ENCODE results near the gene TBATA.

TBATA gene

GRCh38 chr10:70759781-70760180 is 25.4 kb downstream of the TBATA start (continued):
- TF ChIP-seq, protein P1, sequence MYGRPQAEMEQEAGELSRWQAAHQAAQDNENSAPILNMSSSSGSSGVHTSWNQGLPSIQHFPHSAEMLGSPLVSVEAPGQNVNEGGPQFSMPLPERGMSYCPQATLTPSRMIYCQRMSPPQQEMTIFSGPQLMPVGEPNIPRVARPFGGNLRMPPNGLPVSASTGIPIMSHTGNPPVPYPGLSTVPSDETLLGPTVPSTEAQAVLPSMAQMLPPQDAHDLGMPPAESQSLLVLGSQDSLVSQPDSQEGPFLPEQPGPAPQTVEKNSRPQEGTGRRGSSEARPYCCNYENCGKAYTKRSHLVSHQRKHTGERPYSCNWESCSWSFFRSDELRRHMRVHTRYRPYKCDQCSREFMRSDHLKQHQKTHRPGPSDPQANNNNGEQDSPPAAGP (tag by site-specific recombination; IDR thresholded peaks at IDR 0.05), result no peak
- TF ChIP-seq SCRT2 (tag by site-specific recombination; IDR thresholded peaks at IDR 0.05) (no peak), ZFP41 (tag by site-specific recombination; IDR thresholded peaks at IDR 0.05; ENCODE audit: borderline replicate concordance) (no peak), ZNF544 (tag by site-specific recombination; IDR thresholded peaks at IDR 0.05) (no peak), ZNF10 (tag by site-specific recombination; IDR thresholded peaks at IDR 0.05) (no peak), ZNF214 (tag by site-specific recombination; IDR thresholded peaks at IDR 0.05; ENCODE audit: borderline replicate concordance) (no peak), ZNF280D (tag by site-specific recombination; IDR thresholded peaks at IDR 0.05) (no peak), ZEB2 (tag by site-specific recombination; IDR thresholded peaks at IDR 0.05) (no peak), ZNF394 (tag by site-specific recombination; IDR thresholded peaks at IDR 0.05; ENCODE audit: borderline replicate concordance) (no peak), TRIM28 (IDR thresholded peaks at IDR 0.05; ENCODE audit: borderline replicate concordance, low read length) (no peak), GLIS1 (tag by site-specific recombination; IDR thresholded peaks at IDR 0.05) (peak; percentile 81)

DNA sequence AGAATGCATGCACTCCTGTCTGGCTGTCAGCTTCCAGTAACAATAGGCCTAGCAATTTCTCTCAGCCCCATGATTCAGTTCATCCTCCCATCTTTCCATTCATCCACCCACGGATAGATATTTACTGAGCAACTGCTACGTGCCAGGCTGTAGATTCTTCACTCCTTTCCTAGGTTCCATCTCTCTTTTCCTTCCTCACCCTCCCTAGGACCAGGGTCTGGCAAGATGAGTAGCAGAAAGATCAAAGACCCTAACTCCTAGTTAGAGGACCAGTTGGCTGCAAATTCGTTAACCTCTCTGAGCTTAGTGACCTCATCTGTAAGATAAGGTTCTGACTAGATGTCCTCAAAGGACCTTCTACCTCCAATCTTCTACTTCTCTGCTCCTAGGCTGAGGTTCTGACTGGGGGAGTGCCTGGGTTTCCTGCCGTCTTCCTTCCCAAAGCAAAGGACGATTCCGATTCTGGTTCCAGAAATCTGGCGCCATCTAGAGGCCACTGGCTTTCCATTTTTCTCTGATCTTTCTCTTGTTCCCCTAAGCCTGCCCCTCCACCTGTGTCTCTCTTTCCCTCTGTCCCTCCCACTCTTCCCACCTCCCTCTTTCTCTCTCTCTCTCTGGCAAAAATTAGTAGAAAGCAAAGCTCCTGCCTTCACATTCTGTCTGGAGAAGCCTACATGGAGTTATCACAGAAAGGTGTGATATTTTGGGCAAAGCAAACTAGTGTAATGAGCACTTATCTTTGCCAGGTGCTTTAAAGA is 26.2 kb downstream of the TBATA start:
- no peaks in the 10 kb centered on the region for H3K9me3 ChIP-seq (ENCODE audit: control insufficient read depth, insufficient read depth, low read depth, low read length)
- no peaks in the 10 kb centered on the region for H3K4me1 ChIP-seq (ENCODE audit: control insufficient read depth, insufficient read depth, low read length)
- CTCF ChIA-PET, result interaction anchor here (0.6 to 2.5 kb wide), 41 partner anchors 9 to 865 kb away, joined by 3 to 17 read pairs (median 4); no protein-coding TSS in a partner anchor
- H3K27ac ChIP-seq (ENCODE audit: extremely low read depth, low read depth, low read length), result no peak overlapping the region
- POLR2A ChIA-PET, result no interaction called here
- H3K36me3 ChIP-seq (ENCODE audit: control insufficient read depth in 2 of 2, insufficient read depth in 1 of 2, low read length in 2 of 2), result no peaks in the 10 kb centered on the region
- no peak overlapping the region for H3K4me3 ChIP-seq (ENCODE audit: low read depth, low read length)
- TF ChIP-seq ZEB2 (tag by site-specific recombination; IDR thresholded peaks at IDR 0.05), result no peak
- TF ChIP-seq ZNF664 (tag by site-specific recombination; IDR thresholded peaks at IDR 0.05), result peak; percentile 95
- TF ChIP-seq MYNN (tag by site-specific recombination; IDR thresholded peaks at IDR 0.05; ENCODE audit: borderline replicate concordance), result no peak
- TF ChIP-seq ZNF133 (tag by site-specific recombination; IDR thresholded peaks at IDR 0.05), result no peak
- no peak for TF ChIP-seq ZNF610 (tag by site-specific recombination; IDR thresholded peaks at IDR 0.05; ENCODE audit: borderline replicate concordance)
- no peak for TF ChIP-seq ZNF747 (tag by site-specific recombination; IDR thresholded peaks at IDR 0.05)
- no peak for TF ChIP-seq ZNF341 (tag by site-specific recombination; IDR thresholded peaks at IDR 0.05; ENCODE audit: low read depth)
- no peak for TF ChIP-seq ZNF548 (tag by site-specific recombination; IDR thresholded peaks at IDR 0.05)
- TF ChIP-seq RBAK (tag by site-specific recombination; IDR thresholded peaks at IDR 0.05), result no peak
- no peak for TF ChIP-seq MEIS1 (CRISPR knock-in tag; IDR thresholded peaks at IDR 0.05; ENCODE audit: borderline replicate concordance)
- no peak for TF ChIP-seq ZBTB20 (tag by site-specific recombination; IDR thresholded peaks at IDR 0.05)
- no peak for TF ChIP-seq ZNF362 (tag by site-specific recombination; IDR thresholded peaks at IDR 0.05)
- TF ChIP-seq ZNF645 (tag by site-specific recombination; IDR thresholded peaks at IDR 0.05), result no peak
- no peak for TF ChIP-seq ZNF558 (tag by site-specific recombination; IDR thresholded peaks at IDR 0.05)
- no peak for TF ChIP-seq YY1 (tag by site-specific recombination; IDR thresholded peaks at IDR 0.05)
- no peak for TF ChIP-seq ZNF132 (tag by site-specific recombination; IDR thresholded peaks at IDR 0.05; ENCODE audit: borderline replicate concordance)
- no peak for TF ChIP-seq WT1 (tag by site-specific recombination; IDR thresholded peaks at IDR 0.05)
- no peak for TF ChIP-seq ZNF560 (tag by site-specific recombination; IDR thresholded peaks at IDR 0.05; ENCODE audit: borderline replicate concordance)
- peak; percentile 69 for TF ChIP-seq ZNF366 (tag by site-specific recombination; conservative IDR thresholded peaks at IDR 0.05)
- peak; percentile 81 for TF ChIP-seq SCRT1 (tag by site-specific recombination; IDR thresholded peaks at IDR 0.05; ENCODE audit: borderline replicate concordance)
- no peak for TF ChIP-seq ZNF169 (tag by site-specific recombination; IDR thresholded peaks at IDR 0.05)
- no peak for TF ChIP-seq ZNF121 (tag by site-specific recombination; IDR thresholded peaks at IDR 0.05)
- no peak for TF ChIP-seq ZFHX2 (tag by site-specific recombination; conservative IDR thresholded peaks at IDR 0.05)
